Parathyroid adenoma (tissue), 2 donors: Measurements from ENCODE around the gene ARHGAP30.

Experiments
- H2AFZ ChIP-seq: fragments of 300-600 bp; sonication (generic); one replicate; pipeline ENCODE4 v1.7.0; 2017; ENCODE audit warnings: antibody characterized with exemption, mild to moderate bottlenecking
- H3K27ac ChIP-seq: fragments of 300-600 bp; sonication (generic); one replicate; pipeline ENCODE4 v1.7.0; 2017
- H3K27me3 ChIP-seq: fragments of 300-600 bp; sonication (generic); one replicate; pipeline ENCODE4 v1.7.0; 2017; ENCODE audit warnings: low read length; ENCODE audit not compliant: control insufficient read depth, insufficient read depth
- H3K36me3 ChIP-seq: fragments of 300-600 bp; sonication (generic); one replicate; pipeline ENCODE4 v1.7.0; 2017; ENCODE audit warnings: low read length; ENCODE audit not compliant: control insufficient read depth, insufficient read depth
- H3K4me1 ChIP-seq: fragments of 300-600 bp; sonication (generic); one replicate; pipeline ENCODE4 v1.7.0; 2017; ENCODE audit warnings: control low read depth
- H3K4me2 ChIP-seq: fragments of 300-600 bp; sonication (generic); one replicate; pipeline ENCODE4 v1.7.0; 2017; ENCODE audit warnings: low read length
- H3K4me3 ChIP-seq: fragments of 300-600 bp; sonication (generic); one replicate; pipeline ENCODE4 v1.7.0; 2017; ENCODE audit warnings: low read depth, low read length
- H3K79me2 ChIP-seq: fragments of 300-600 bp; sonication (generic); one replicate; pipeline ENCODE4 v1.7.0; 2017; ENCODE audit warnings: control low read depth
- H3K9ac ChIP-seq: fragments of 300-600 bp; sonication (generic); one replicate; pipeline ENCODE4 v1.7.0; 2017; ENCODE audit warnings: mild to moderate bottlenecking
- H3K9me3 ChIP-seq: fragments of 300-600 bp; sonication (generic); one replicate; pipeline ENCODE4 v1.7.0; 2017; ENCODE audit warnings: low read length; ENCODE audit not compliant: control insufficient read depth
- TF ChIP-seq, protein P1 (sequence below): fragments of 300-600 bp; sonication (generic); IDR thresholded peaks from one replicate; pipeline ENCODE4 v1.7.0; 2017; ENCODE audit warnings: antibody characterized with exemption, mild to moderate bottlenecking
- donor health status: primary hyperparathyroidism.

The ARHGAP30 gene

DNA sequence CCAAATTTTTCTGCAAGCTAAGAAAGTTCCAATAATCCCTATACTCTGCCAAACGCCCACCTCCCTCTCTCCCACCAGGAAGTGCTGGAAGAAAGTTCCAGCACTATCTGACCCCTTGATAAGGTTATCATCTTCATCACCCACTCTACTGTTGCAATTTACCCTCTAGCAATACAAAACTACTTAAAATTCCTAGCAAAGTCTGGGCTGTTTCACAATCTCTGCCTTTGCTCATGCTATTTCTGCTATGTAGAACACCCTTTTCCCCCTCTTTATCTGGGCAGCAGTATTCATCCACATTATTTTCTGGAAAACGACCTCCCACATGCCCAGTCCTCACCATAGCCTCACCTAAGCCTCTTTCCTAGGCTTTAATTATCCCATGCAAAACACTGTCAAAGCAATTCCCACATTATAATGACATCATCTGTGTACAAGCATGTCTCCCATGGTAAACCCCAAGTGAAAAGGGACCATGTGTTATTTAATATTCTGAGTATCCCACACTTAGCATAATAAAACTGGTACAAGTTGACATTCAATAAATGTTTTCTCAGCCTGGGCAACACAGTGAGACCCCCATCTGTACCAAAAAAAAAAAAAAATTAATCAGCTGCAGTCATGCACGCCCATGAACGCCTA, 60.7 kb downstream of the ARHGAP30 start:
- H2AFZ ChIP-seq = no peak overlapping the region
- H3K4me3 ChIP-seq = no peak overlapping the region
- H3K4me2 ChIP-seq = peak overlapping the region; percentile 13
- TF ChIP-seq, protein P1, sequence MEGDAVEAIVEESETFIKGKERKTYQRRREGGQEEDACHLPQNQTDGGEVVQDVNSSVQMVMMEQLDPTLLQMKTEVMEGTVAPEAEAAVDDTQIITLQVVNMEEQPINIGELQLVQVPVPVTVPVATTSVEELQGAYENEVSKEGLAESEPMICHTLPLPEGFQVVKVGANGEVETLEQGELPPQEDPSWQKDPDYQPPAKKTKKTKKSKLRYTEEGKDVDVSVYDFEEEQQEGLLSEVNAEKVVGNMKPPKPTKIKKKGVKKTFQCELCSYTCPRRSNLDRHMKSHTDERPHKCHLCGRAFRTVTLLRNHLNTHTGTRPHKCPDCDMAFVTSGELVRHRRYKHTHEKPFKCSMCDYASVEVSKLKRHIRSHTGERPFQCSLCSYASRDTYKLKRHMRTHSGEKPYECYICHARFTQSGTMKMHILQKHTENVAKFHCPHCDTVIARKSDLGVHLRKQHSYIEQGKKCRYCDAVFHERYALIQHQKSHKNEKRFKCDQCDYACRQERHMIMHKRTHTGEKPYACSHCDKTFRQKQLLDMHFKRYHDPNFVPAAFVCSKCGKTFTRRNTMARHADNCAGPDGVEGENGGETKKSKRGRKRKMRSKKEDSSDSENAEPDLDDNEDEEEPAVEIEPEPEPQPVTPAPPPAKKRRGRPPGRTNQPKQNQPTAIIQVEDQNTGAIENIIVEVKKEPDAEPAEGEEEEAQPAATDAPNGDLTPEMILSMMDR = no peak
- H3K9ac ChIP-seq = no peak overlapping the region
- H3K27me3 ChIP-seq = no peaks in the 10 kb centered on the region
- peaks cover 11% of the 10 kb centered on the region for H3K79me2 ChIP-seq
- H3K27ac ChIP-seq = no peak overlapping the region
- H3K9me3 ChIP-seq = no peaks in the 10 kb centered on the region
- H3K36me3 ChIP-seq = no peaks in the 10 kb centered on the region
- peaks cover 6% of the 10 kb centered on the region for H3K4me1 ChIP-seq

DNA sequence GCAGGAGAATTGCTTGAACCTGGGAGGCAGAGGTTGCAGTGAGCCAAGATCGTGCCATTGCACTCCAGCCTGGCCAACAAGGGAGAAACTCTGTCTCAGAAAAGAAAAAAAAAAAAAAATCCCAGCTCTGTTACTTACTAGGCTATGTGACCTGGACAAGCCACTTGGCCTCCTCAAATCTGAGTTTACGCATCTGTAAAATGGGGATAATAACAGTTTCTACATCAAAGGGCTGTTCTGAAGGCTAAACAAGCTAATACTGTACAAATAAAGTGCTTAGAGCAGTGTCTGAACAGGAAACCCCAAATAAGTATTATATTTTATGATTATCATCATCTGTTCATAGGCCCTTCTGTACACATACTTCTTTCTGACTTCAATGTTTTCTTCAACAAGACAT, 62.3 kb downstream of the ARHGAP30 start:
- Histone ChIP-seq H3K79me2 (peaks cover 12% of the 10 kb centered on the region), H3K4me1 (no peaks in the 10 kb centered on the region), H3K27ac (no peak overlapping the region), H3K36me3 (no peaks in the 10 kb centered on the region), H2AFZ (no peak overlapping the region), H3K27me3 (no peaks in the 10 kb centered on the region), H3K9me3 (no peaks in the 10 kb centered on the region), H3K4me3 (no peak overlapping the region), H3K4me2 (no peak overlapping the region), H3K9ac (no peak overlapping the region)
- TF ChIP-seq, protein P1 = no peak

DNA sequence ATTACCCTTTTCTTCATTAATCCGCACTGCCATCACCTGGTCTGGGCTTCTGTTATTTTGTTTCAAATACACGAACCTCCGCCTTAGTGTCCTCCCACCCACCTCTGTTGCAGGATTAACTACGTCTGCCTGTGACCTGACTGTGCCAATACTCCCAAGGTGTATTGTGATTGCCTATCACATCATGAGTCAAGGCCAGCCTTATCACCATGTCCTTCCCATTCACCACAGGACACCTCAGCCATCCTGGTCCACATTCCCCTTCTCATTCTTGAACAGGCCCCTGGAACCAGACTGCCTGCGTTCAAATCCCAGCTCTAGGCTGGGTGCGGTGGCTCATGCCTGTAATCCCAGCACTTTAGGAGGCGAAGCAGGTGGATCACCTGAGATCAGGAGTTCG, 63.1 kb downstream of the ARHGAP30 start:
- Histone ChIP-seq H3K79me2 (peaks cover 10% of the 10 kb centered on the region), H3K4me2 (no peak overlapping the region), H2AFZ (no peak overlapping the region), H3K4me1 (no peaks in the 10 kb centered on the region), H3K9me3 (no peaks in the 10 kb centered on the region), H3K4me3 (no peak overlapping the region), H3K27ac (no peak overlapping the region), H3K36me3 (no peaks in the 10 kb centered on the region), H3K9ac (no peak overlapping the region), H3K27me3 (no peaks in the 10 kb centered on the region)
- TF ChIP-seq, protein P1 = no peak

DNA sequence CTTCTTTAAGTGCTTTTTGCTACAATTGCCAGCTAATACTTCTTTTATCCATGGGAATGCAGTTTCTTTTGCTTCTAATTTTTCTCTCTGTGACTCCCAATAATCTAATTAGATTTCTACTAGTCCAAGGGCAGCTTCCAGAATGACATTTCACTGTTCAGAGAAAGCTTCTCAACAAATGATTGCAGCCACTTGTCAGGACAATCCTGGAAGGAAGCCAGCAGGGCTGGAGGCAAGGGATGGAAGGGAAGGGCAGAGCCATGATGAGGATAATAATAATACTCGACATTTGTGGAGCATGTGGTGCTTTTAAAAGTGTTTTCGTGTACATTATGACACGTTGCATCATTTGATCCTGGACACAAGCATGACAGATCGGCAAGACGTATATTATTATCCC, 68.2 kb downstream of the ARHGAP30 start:
- Histone ChIP-seq H3K9me3 (no peaks in the 10 kb centered on the region), H3K27ac (no peak overlapping the region), H3K36me3 (no peaks in the 10 kb centered on the region), H3K4me3 (no peak overlapping the region), H2AFZ (no peak overlapping the region), H3K4me2 (no peak overlapping the region), H3K9ac (no peak overlapping the region), H3K27me3 (no peaks in the 10 kb centered on the region), H3K4me1 (no peaks in the 10 kb centered on the region), H3K79me2 (peaks cover 5% of the 10 kb centered on the region)
- TF ChIP-seq, protein P1 = no peak
